GM08714 (cell line): ENCODE results near the gene DDI1.
"Not testable (repeated sequence)": the region's sequence is repeated elsewhere in the genome, so short reads cannot be mapped to it uniquely, and the experiment has no call there.

ENCODE experiments used
- H3K4me3 ChIP-seq: fragments of 200-500 bp; sonication (Bioruptor generic); 2 replicates; pipeline ENCODE4 v1.5.1; 2014; ENCODE audit warnings: mild to moderate bottlenecking, low read length, inconsistent platforms
- ZNF274 ChIP-seq: IDR thresholded peaks from 2 replicates; pipeline ENCODE4 v1.6.1; 2012; ENCODE audit warnings: mild to moderate bottlenecking, low read depth, low read length

Gene DDI1

GRCh38 chr11:104011044-104011443 is 25.4 kb upstream of the DDI1 start:
- TF ChIP-seq ZNF274, result no peak
- no peak overlapping the region for H3K4me3 ChIP-seq

- TF ChIP-seq ZNF274, result no peak
- no peak overlapping the region for H3K4me3 ChIP-seq
Observed at GRCh38 chr11:104015649-104016415, 20.6 kb upstream of the DDI1 start.

GRCh38 chr11:104024572-104024971 is 11.9 kb upstream of the DDI1 start:
- TF ChIP-seq ZNF274, result no peak

GRCh38 chr11:104028476-104029263 is 7.8 kb upstream of the DDI1 start:
- no peak for TF ChIP-seq ZNF274
- H3K4me3 ChIP-seq, result no peak overlapping the region

More at GRCh38 chr11:104024572-104024971, 11.9 kb upstream of the DDI1 start:
- no peak overlapping the region for H3K4me3 ChIP-seq

GRCh38 chr11:104033134-104033533 is 3.3 kb upstream of the DDI1 start:
- no peak for TF ChIP-seq ZNF274
- no peak overlapping the region for H3K4me3 ChIP-seq

- no peak for TF ChIP-seq ZNF274
- H3K4me3 ChIP-seq, result no peak overlapping the region
Observed at GRCh38 chr11:104033561-104033960, 2.9 kb upstream of the DDI1 start.

- H3K4me3 ChIP-seq, result no peak overlapping the region
- TF ChIP-seq ZNF274, result no peak
Observed at GRCh38 chr11:104036995-104037394, 555 bp downstream of the DDI1 start.

GRCh38 chr11:104041792-104042191 is 5.4 kb downstream of the DDI1 start:
- no peak for TF ChIP-seq ZNF274
- no peak overlapping the region for H3K4me3 ChIP-seq

GRCh38 chr11:104043142-104043541 is 6.7 kb downstream of the DDI1 start:
- no peak overlapping the region for H3K4me3 ChIP-seq
- no peak for TF ChIP-seq ZNF274

- no peak for TF ChIP-seq ZNF274
Observed at GRCh38 chr11:104043678-104044239, 7.3 kb downstream of the DDI1 start.

GRCh38 chr11:104046331-104046730 is 9.9 kb downstream of the DDI1 start:
- no peak for TF ChIP-seq ZNF274
- no peak overlapping the region for H3K4me3 ChIP-seq

More at GRCh38 chr11:104043678-104044239, 7.3 kb downstream of the DDI1 start:
- H3K4me3 ChIP-seq, result no peak overlapping the region

GRCh38 chr11:104046858-104047257 is 10.4 kb downstream of the DDI1 start:
- H3K4me3 ChIP-seq, result not testable (repeated sequence)

GRCh38 chr11:104049116-104049515 is 12.7 kb downstream of the DDI1 start:
- no peak overlapping the region for H3K4me3 ChIP-seq
- TF ChIP-seq ZNF274, result no peak

- no peak overlapping the region for H3K4me3 ChIP-seq
- TF ChIP-seq ZNF274, result no peak
Observed at GRCh38 chr11:104051778-104052177, 15.3 kb downstream of the DDI1 start.

- H3K4me3 ChIP-seq, result no peak overlapping the region
- TF ChIP-seq ZNF274, result no peak
Observed at GRCh38 chr11:104053743-104054478, 17.5 kb downstream of the DDI1 start.
